Measurements from ENCODE around the gene ACVR2B.

ACVR2B gene

DNA sequence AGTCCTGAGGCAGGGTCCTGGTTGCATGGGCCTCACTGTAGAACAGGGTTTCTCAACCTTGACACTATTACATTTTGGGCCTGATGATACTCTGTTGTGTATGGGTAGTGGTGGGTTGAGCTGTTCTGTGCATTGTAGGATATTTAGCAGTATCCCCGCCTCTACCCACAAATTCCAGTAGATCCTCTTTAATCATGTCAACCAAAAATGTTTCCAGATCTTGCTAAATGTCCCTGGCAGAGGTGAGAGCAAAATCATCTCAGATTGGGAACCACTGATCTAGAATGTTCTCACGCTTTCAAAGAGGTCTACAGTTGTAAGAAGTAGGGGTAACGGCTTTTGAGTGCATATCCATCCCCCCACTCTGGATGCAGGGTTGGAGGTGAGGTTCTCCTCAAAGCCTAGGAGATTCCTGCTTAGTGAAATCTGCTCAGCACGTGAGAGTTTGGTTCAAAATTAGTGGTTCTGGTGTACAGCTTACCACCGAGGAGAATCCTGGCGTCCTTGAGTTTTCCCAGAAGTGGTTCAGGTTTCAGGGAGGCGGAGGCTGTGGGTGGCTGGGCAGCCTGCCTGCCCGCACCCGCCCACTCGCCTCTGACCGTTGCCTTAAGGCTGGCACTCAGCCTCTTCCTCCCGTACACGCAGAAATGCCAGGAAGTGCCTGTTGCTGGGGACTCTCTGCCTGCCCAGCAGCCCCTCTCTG, 5.3 kb downstream of the ACVR2B start:
- no peak for DNase-seq

DNA sequence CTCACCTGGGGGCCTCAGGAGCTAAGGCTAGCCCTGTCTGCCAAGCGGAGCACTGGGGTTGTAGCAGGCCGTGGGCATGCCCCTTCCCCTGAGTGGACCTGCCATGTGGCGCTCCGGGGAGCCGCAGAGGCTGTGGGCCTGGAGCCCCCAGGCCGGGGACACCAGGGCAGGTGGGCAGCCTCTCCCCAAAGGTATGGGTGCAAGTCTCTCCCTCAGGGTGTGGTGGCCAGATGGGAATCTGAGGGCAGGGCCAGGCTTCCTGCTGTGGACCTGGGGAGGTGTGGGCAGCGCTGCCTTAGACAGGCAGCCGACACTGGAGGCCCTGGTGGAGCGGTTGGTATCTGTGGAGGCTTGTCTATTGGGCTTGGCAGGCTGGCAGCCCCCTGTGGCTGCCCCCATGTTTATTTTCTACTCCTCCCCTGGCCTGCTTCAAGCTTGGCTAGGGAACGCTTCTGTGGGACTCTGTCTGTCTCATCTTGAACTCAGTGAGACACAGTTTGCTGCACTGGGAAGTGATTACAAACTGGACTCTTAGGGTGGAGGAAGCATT, 5.9 kb downstream of the ACVR2B start:
- no peak for DNase-seq

DNA sequence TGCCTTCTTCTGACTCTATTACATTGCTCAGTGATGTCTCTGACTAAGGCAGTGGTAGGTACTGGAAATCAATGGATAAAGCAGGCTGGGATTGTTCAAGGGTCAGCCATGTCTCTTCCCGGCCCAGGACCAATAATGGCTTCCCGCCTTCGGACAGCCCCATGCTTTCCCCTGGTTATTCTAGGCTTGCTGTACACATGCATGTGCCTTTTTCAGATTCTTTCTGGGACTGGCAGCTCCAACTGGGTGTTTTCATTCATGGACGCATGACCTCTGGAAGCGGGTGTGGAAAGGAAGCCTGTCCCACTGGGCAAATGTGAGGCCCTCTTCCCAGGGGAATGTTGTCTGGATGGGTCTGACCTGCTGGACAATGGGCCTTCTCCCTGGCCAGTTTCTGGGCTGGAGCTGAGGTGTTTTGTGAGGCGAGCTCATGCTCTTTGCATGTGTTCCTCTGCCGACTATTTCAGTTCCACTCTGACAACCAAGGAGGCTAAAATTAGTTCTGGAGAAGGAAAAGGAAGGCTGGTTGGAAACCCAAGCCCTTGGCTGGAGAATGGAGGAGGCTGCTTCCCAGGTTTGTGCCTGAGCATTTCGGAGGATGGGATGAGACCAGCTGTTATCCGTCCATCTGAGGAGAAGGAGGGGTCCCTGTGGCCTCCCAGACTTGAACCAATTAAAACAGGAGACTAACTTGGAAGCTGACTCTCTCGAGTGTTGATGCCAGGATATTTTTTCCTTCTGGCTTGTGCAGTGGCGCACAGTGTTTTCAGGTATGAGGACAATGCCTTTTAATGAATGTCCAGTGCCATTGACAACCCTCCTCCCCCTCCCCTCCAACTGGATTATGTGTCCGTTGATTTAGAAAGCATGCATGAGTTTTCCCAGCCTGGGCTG, 6.9 kb downstream of the ACVR2B start:
- DNase-seq: no peak

DNA sequence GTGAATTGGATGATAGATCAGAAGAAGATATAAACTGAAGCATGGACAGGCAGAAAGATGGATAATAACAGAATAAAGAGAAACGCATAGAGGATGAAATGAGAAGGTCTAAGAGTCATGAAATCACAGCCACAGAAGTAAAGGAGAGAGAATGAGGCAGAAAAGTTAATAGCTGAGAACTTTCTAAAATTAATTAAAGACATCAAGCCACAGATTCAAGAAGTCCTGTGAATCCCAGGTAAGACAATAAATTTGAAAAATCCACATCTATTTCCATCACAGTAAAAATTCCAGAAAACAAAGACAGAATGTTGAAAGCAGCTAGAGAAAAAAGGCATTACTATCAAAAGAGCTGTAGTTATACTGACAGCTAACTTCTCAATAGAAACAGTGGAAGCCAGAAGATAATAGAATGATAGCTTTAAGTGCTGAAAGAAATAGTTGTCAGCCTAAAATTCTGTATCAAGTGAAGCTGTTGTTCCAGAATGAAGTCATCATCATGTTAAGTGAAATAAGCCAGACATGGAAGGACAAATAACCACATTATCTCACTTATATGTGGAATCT, 12.0 kb downstream of the ACVR2B start:
- DNase-seq: no peak

DNA sequence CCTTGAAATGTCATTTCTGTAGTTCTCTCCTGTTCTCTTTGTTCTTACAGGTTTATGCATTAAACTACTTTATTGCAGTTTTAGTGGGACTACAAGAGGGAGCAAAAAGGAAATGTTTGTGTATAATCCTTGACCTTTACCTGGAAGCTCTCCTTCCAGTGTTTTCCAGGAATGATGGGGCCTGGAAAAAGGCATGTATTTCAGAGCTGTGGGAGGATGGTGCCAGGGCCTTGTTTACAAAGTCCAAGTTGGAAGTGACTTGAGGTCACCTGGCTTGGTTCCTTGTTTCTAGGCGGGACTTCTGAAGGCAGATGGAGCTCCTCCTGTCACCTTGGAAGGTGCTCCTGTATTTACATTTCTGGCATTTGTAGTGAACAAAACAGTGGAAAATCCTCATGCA, 15.1 kb downstream of the ACVR2B start:
- no peak for DNase-seq

DNA sequence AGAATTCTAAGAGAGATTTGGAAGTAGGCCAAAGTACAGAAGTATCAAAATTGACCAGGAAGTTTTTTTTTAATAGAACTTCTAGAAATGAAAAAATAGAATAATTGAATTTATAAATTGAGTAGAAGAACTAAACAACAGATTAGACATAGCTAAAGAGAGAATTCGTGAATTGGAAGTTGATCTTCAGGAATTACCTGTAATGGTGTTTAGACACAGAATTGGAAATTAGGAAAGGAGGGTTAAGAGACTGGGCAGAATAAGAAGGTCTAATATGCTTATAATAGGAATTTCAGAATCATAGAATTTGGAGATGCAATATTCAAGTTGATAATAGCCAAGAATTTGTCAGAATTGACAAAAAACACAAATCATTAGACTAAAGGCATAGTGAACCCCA, 16.2 kb downstream of the ACVR2B start:
- DNase-seq: no peak

DNA sequence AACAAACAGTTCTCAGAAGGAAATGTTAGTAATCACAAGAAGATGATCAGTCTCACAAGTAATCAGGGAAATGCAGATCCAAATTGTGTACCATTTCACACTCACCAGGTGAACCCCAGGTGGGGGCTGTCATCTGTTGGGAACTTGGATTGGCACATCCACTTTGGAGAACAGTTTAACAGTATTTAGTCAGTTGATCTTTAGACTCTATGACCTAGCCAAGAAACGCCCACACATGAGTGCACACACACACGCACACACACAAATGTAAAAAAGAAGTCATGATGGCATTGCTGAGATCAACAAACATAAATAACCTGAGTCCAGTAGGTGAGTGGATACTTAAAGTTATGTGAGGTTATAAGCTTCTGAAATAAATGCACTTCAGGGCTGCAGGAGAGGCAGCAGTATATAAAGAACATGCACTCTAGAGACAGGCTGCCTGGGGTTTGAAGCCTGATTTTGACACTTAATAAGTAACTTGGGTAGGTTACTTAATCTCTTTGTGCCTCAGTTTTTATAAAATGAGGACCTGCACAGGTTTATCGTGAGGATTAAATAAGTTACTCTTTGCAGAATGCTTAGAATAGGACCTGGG, 17.7 kb downstream of the ACVR2B start:
- no peak for DNase-seq

DNA sequence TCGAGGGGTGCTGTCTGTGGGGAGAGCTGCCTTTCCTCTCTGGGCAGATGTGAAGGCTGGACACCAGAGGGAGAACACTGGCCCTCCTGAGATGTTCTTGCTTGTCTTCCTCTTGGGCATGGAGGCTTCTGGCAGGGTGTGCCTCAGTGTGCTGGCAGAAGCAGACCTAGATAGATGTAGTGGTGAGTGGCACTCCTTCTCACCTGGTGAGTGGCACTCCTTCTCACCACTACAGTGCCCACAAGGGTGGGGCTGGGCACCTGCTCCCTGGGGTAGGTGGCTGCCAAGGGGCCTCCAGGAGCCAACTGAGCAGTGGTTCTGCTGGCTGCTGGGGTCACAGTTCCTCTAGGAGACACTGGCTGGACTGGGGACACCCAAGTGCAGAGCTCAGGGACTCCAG, 18.7 kb downstream of the ACVR2B start:
- DNase-seq: no peak

DNA sequence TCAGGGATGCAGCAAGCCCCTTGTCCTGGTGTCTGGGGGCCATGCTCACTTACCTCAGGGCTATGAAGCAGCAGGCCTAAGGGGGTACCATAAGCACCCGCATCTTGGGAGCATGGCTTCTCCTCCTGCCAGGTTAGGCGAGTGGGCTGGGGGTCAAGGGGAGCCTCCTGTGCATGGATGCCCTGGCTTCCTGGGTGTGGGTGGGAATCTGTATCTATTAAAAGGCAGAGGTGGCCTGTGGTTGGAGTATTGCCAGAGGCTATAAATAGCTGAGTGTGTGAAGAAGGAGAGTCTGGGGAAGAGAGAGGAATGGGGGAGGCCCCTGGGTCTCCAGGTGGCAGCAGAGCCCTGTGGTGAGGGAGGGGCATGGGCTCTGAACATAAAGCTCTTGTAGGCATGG, 19.5 kb downstream of the ACVR2B start:
- DNase-seq: no peak

DNA sequence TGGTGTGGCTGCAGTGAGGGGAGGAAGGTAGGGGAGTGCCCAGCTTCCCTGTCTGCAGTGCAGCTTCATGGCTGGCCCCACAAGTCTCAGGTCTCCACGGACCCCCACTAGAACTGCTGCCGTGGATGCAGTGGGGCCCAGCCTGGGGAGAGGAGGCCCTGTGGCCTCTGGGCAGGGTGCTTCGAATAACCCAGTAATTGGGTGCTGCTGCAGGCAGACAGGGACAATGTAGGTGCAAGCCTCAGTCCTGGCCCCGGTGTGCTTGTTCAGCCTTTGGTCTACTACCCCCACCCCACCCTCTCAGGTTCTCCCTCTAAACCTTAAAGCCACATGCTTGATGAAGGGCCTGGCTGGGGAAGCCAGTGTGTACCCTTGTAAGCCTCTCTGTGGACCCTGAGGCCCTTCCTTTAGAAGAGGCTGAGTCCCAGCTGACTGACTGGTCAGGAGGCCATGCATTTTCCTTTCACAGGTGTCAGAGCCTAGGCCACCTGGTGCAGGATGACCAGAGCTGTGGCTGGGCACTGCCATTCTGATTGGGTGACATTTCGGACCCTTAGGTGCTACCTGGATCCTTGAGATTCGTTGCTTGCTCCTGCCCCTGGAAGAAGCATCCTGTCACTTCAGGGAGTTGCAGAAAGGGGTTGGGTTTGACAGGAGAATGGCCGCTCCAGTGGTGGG, 21.4 kb downstream of the ACVR2B start:
- DNase-seq: no peak

DNA sequence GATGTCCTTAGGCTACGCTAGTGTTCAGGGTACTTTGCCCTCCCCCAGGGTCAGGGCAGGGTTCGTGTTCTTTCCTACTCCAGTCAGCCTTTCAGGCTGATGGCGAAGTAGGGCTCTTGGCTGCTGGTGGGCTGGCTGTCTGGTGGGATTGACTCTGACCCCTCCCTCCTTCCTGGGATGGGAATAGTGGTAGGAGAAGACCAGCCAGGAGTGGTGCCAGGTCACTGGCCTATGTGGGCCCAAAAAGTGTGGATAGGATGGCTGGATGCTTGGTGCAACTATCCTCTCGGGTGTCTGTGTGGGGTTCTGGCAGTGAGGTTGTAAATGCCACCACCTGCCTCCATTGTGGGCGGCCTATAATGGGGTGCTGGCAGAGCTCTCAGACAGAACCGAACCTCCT, 22.0 kb downstream of the ACVR2B start:
- no peak for DNase-seq

DNA sequence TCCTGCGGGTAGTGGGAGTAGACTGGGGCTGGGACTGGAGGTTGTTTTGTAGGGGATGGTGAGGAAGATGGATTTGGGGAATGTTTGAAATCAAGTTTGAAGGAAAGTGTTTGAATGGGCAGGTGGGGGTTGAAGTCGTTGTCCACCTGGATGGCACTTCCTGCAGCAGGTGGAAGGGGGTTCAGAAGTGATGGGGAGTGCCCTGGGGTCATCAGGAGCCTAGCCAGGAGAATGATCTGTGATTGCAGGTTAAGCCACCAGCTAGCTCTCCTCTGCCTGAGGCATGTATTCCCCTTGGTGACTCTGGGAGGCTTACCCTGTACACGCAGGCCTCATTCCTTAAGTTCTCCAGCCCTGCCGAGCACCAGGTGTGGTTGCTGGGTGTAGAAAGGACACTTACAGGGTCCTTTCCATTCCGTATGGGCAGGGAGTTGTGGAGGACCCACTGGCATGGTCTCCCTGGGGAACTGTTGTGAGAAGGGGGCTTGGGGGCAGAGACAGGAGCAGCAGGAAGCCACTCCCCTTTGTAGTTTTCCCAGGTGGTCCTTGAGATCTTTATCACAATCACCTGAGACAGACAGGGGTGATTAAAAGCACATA, 22.6 kb downstream of the ACVR2B start:
- no peak for DNase-seq

DNA sequence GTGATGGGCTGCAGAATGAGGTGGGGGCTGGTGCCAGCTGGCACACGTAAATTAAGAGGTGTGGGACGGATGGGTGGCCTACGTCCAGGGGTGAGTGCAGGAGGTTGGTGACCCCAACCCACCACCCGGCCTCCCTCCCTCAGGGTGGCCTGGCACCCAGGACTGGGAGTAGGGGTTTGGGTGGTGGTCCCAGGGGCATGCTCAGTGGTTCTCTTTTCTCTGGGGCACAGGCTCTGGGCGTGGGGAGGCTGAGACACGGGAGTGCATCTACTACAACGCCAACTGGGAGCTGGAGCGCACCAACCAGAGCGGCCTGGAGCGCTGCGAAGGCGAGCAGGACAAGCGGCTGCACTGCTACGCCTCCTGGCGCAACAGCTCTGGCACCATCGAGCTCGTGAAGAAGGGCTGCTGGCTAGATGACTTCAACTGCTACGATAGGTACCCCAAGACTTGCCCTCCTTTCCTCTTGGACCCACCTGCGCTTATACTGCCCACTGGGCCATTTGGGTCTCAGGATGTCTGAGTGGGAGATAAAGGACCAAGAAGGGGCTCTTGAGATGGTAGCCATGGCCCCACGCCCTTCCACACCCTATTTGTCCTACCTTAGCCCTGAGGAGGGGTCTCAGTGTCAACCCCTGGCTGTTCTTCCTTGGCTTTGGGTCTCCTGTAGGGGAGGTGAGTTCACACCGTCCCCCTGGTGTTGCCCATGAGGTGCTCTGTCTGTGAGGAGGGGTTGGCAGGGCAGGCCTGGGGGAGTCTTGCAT, 23.5 kb downstream of the ACVR2B start:
- no peak for DNase-seq

DNA sequence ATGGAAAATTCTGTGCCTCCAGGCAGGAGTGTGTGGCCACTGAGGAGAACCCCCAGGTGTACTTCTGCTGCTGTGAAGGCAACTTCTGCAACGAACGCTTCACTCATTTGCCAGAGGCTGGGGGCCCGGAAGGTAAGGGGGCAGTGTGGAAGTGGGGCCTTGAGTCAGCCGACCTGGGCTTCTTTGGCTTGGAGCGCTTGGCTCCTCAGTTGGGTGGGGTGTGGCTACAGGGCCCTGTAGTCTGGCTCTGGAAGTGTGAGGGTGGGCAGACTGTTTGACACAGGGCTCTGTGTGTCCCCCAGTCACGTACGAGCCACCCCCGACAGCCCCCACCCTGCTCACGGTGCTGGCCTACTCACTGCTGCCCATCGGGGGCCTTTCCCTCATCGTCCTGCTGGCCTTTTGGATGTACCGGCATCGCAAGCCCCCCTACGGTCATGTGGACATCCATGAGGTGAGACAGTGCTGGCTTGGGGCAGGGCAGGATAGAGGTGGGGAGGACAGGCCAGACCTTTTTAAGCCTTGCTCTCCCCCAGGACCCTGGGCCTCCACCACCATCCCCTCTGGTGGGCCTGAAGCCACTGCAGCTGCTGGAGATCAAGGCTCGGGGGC, 24.3 kb downstream of the ACVR2B start:
- DNase-seq: no peak

DNA sequence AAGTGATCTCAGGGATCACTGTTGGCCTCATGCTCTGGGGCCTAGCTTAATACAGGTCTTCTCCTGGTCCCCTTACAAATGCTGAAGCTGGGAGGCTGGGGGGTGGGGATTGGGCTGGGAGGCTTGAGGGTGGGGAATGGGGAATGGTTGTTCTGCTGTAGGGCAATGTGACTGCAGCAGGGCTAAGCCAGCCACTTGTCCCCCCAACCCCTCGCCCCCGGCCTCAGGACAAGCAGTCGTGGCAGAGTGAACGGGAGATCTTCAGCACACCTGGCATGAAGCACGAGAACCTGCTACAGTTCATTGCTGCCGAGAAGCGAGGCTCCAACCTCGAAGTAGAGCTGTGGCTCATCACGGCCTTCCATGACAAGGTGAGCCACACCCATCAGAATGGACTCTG, 25.2 kb downstream of the ACVR2B start:
- DNase-seq: no peak

DNA sequence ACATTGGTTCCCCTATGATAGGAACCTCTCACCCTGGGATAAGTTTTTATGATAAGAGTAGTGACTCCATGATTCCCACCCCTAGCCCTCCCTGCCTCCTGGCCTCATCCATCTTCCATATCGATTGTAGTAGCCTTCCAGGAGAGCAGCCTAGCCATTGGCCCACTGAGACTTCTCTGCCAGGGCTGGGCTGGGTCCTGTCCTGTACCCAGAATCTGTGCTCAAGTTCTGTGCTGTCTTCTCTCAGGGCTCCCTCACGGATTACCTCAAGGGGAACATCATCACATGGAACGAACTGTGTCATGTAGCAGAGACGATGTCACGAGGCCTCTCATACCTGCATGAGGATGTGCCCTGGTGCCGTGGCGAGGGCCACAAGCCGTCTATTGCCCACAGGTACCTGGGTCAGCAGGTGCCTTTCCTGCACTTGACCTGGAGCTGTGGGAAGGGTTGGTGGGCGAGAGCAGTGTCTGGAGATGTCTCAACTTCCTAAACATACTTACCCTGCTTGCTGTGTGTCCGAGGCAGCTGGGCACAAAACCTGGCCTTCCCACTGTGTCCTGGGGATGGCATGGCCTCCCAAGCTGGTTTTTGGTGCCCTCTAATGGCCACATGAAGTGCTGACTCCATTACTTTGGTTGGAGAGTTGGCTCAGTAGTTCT, 25.9 kb downstream of the ACVR2B start:
- no peak for DNase-seq

DNA sequence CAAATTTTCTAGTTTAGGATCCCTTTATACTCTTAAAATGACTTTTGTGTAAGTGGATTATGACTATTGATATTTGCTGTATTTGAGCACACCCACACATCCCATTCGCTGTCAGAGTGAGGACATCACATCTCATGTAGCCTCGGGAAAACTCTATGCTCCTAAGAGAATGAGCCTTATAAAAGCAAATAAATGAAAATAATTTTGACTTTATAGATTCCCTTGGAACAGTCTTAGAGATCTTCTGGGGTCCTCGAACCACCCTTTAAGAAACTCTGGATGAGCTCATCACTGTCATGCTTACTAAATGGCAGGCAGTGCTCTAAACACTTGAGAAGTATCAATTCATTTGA, 26.4 kb downstream of the ACVR2B start:
- DNase-seq: no peak

DNA sequence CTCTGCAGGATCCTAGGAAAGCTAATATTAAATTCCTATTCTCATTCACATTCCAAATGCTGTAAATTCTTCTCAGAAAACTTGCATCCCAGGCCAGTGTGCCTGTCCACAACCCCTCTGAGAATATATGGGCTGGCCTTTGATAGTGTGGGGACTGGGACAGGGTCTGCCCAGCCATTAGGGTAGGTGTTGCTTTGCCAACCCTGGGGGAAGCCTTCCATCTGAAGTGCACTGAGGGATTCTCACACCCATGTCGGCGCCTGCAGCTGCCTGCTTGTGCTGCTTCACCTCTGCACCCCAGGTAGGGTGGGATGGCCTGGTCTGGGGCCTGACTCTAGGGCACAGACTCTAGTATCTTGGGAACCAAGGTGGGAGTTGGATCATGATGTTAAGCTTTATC, 27.2 kb downstream of the ACVR2B start:
- DNase-seq: no peak

DNA sequence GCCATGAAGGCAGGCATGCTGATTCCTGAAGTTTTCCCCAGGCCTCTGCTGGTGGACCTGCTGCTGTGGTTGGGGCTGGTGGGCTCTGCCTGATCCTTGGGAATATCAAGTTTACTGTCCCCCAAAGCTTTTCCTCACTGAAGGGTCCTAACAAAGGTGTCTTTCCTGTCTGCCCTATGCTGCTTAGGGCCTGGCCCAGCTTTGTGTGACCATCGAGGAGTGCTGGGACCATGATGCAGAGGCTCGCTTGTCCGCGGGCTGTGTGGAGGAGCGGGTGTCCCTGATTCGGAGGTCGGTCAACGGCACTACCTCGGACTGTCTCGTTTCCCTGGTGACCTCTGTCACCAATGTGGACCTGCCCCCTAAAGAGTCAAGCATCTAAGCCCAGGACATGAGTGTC, 29.3 kb downstream of the ACVR2B start:
- DNase-seq: no peak

DNA sequence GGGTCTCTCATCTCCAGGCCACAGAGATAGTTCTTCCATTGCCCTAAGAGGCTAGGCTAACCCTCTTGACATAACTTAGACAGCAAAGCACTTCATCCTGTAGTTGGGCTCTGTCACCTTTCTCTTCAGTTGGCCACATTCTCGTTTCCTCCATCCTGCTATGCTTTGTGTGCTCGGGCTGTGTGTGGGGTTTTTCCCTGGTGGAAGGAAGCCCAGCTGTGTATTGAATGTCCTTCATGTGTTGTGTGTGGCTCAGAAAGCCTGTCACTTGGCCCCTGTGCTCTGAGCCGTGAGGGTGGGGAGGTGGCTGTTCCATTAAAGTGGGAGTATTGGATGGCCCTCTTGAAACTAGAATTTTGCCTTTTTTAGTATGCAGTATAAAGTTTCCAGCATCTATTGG, 33.6 kb downstream of the ACVR2B start:
- DNase-seq: no peak

DNA sequence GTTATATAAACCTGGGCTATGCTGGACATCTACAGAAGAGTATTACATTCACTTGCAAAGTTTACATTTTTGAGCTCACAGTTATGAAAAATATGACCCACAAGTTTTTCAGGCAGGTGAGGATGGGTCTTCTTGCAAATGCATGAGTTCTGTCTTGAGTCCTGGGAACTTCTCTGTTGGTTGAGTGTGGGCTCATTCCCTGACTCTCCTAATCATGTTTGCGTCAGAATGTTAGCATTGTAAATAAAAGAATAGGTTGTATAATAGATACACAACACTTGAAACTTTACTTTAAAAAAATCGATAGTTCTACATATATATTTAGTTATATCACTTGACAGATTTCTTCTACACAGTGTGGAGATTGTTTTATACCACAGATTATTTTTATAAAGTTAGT, 35.3 kb downstream of the ACVR2B start:
- no peak for DNase-seq
